ENCODE measurements around the gene KRTAP3-1.
"Not testable (repeated sequence)": the region's sequence is repeated elsewhere in the genome, so short reads cannot be mapped to it uniquely, and the experiment has no call there.

The KRTAP3-1 gene

DNA sequence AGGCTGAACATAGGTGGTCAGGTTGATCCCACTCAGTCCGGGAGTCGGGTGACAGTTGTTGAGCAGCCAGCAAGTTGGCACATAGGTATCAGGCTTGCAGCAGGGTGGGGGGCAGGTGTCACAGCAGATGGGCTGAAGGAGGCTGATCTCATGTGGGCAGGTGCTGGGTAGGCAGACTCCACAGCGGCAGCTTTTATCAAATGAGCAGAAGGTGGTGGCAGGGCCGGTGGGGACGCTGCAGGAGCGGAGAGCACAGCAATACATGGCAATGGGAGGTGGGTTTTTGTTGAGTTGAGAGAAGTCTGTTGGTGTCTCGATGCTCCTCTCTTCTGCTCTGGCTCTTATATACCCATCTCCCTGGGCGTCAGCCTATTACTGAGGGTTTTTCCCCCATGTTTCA, at the start of gene KRTAP3-1:
TSS of gene KRTAP3-1 (minus strand) at position 318 of the 400 bp plus-strand sequence. CDS start at position 264, 54 bp downstream.
- no peak for DNase-seq

DNA sequence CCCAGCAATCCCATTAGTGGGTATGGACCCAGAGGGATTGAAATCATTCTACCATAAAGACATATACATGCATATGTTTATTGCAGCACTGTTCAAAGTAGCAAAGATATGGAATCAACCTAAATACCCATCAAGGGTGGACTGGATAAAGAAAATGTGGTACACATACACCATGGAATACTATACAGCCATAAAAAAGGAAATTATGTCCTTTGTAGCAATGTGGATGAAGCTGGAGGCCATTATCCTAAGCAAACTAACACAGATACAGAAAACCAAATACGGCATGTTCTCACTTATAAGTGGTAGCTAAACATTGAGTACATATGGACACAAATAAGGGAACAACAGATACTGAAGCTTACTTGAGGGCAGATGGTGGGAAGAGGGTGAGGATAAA, 48.6 kb upstream of the KRTAP3-1 start:
- no peak for DNase-seq

DNA sequence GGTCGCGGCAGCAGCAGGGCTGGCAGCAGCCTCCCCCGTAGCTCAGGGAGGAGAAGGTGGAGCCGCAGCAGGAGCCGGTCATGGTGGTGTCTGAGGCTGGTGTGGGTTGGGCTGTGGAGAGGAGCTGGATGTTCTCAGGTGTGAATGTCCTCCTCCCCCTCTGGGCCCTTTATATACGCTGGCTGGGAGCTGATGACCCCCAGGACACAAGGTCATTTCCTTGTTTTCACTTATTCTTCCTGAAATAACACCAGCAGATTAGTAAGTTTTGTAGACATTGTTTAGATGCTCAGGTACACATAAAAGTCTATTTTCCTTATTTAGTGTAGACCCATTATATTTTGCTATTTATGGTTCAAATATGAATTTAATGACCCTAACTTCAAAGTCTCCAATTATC, 46.2 kb upstream of the KRTAP3-1 start, which contains the start of gene KRTAP2-2:
TSS of gene KRTAP2-2 (minus strand) at position 101 of the 400 bp plus-strand sequence. CDS start at position 82, 19 bp downstream.
- DNase-seq: not testable (repeated sequence)

DNA sequence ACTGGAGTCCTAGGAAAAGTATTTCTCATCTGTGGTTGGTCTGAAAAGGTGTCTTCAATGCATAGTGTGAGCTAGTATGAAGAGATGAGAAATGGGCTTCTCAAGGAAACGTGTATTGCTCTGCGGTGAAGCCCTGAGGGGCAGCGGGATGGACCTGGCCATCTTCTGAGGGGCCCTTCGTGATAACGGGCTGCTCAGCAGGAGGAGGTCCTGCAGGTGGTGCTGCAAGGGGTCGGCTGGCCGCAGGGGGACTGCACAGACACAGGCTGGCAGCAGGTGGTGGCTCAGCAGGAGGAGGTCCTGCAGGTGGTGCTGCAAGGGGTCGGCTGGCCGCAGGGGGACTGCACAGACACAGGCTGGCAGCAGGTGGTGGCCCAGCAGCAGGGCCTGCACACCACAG, 45.6 kb upstream of the KRTAP3-1 start:
- DNase-seq: not testable (repeated sequence)

DNA sequence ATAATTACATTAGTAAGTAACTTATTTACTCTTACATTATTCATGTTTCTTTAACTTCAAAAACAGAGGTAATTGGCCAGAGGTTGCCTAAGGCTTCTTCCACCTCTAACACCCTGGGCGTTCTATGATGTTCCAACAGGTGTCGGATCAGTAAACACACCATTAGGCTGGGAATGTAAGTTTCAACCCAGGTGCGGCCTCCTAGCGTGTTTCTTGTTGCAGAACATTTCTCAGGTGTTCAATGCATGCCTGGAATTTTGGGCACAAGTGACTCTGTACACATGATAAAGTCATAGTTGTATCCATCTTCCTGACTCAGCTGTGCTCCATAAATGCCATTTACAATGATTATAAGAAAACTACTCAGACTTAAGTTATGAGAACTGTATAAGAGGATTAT, 45.1 kb upstream of the KRTAP3-1 start:
- no peak for DNase-seq

DNA sequence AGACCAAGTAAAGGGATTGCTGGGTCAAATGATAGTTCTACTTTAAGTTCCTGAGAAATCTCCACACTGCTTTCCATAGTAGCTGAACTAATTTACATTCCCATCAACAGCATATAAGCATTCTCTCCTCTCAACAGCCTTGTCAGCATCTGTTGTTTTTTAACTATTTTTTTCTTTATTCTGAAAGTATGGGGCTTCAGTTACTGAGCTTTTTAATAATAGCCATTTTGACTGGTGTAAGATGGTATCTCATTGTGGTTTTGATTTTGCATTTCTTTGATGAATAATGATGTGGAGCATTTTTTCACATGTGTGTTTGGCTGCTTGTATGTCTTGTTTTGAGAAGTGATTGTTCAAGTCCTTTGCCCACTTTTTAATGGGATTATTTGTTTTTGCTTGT, 43.6 kb upstream of the KRTAP3-1 start:
- no peak for DNase-seq

DNA sequence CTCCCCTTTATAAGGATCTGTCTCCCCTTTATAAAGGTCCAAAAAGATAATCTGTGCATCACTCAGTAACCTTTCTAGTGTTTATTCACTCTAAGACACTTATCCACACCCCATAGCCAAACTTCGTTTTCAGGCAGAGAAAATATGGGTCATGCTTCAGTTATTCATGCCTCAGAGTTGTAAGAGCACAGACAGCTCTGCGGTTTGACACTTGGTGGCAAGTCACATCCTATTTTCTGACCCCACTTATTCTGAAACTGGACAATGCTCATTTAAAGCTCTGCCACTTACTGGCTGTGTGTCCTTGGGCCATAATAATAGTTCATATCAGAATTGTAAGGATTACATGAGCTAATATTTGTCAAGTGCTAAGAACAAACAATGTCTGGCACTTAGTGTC, 40.2 kb upstream of the KRTAP3-1 start:
- DNase-seq: no peak

DNA sequence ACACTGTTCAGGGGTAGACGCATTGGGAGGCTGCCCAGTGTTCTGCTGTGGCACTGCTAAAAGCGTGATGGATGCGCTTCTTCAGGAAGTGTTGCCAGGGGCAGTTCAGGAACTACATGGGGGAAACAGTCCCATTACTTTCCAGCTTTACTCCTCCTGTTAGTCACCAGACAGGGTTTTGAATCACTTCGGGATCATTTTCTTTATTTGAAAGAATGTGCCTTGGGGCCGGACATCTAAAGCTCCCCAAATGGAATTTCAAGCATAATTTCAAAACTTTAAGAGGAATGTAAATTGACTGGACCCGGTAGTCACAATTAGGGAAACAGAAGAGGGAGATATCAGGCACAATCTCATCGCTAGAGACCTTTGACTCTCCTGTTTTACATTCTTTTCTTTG, 39.5 kb upstream of the KRTAP3-1 start:
- DNase-seq: no peak

DNA sequence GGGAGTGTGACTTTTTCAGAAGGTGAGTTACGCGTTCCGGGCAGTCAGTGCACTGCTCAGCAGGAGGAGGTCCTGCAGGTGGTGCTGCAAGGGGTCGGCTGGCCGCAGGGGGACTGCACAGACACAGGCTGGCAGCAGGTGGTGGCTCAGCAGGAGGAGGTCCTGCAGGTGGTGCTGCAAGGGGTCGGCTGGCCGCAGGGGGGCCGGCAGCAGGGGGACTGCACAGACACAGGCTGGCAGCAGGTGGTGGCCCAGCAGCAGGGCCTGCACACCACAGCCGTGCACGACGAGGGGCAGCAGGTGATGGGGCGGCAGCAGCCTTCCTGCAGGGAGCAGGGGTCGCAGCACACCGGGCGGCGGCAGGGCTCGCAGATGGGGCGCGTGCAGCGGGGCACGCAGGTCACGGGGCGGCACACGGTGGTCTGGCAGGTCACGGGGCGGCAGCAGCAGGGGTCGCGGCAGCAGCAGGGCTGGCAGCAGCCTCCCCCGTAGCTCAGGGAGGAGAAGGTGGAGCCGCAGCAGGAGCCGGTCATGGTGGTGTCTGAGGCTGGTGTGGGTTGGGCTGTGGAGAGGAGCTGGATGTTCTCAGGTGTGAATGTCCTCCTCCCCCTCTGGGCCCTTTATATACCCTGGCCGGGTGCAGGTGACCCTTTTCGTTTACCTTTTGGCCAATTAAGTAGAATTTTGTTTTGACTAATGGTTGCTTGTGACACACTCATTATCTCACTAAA, 38.0 kb upstream of the KRTAP3-1 start, which contains the start of gene KRTAP2-1:
TSS of gene KRTAP2-1 (minus strand) at position 582 of the 731 bp plus-strand sequence. CDS start at position 533, 49 bp downstream.
- not testable (repeated sequence) for DNase-seq

DNA sequence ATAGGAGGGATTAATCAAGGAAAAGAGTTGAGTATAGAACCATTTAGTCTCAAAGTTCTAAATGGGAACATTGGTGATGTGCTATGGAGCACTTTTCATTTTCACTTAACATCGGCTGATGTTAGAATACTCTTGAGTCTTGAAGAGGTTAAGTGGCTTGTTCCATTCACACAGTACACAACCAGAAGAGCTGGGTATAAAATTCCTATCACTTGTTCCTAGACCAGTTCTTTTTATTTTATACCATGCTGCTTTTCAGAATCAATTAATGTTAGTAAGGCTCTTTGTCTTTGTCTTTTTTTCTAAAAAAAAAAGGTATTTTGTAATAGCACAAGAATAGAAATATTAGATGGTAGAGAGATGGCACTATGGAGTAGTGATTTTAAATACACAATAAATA, 34.0 kb upstream of the KRTAP3-1 start:
- DNase-seq: no peak

DNA sequence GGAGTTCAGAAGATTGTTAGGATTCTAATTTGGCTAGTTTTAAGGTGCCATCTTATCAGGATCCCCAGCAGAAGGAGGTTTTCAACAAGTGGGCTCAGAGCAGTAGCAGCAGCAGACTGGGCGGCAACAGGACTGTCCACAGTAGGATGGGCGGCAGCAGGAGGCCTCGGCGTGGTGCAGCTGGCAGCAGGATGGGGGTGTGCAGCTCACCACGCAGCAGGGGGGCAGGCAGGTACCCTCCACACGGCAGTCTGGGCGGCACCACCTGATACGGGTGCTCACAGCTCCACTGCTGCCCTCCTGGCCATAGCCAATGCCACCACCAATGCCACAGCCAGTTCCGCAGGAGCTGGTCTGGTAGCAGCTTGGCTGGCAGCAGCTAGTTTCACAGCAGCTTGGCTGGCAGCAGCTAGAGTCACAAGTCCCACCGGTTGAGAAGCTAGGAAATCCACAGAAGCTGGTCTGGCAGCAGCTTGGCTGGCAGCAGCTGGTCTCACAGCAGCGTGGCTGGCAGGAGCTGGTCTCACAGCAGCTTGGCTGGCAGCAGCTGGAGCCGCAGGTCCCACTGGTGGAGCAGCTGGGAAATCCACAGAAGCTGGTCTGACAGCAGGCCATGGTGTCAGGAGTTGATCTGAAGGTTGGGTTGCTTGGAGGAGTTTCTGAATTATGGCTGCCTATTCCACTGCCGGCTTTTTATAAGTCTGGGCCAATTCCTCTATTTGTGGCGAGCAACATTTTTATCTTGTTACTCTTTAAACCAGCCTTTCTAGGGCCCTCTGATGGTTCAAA, 32.0 kb upstream of the KRTAP3-1 start, which contains the start of gene KRTAP1-1:
TSS of gene KRTAP1-1 (minus strand) at position 668 of the 789 bp plus-strand sequence. CDS start at position 615, 53 bp downstream.
- not testable (repeated sequence) for DNase-seq

DNA sequence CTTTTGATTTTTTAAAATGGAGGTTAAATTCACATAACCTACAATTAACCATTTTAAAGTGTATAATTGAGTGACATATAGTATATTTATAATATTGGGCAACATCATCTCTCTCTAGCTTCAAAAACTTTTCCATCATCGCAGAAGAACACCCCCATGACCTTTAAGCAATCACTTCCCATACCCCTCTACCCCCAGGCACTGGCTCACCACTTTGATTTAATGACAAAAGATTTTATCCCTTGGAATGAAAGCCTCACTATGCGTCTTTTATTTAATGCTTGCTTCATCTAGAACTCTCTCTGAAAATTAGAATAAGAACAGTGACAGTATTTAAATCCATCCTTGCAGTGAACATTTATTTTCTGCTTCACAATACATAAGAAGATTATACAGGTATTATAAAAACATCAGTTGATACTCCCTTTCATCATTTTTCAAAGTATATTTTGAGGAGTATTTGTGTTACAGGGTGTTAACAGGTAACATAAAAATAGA, 29.0 kb upstream of the KRTAP3-1 start:
- DNase-seq: no peak

DNA sequence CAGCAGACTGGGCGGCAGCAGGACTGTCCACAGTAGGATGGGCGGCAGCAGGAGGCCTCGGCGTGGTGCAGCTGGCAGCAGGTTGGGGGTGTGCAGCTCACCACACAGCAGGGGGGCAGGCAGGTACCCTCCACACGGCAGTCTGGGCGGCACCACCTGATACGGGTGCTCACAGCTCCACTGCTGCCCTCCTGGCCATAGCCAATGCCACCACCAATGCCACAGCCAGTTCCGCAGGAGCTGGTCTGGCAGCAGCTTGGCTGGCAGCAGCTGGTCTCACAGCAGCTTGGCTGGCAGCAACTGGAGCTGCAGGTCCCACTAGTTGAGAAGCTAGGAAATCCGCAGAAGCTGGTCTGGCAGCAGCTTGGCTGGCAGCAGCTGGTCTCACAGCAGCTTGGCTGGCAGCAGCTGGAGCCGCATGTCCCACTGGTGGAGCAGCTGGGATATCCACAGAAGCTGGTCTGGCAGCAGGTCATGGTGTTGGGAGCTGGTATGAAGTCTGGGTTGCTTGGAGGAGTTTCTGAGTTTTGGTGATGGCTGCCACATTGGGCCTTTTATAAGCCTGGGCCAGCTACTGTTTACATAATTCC, 25.5 kb upstream of the KRTAP3-1 start, which contains the start of gene KRTAP1-3:
TSS of gene KRTAP1-3 (minus strand) at position 529 of the 590 bp plus-strand sequence. CDS start at position 476, 53 bp downstream.
- DNase-seq: not testable (repeated sequence)

DNA sequence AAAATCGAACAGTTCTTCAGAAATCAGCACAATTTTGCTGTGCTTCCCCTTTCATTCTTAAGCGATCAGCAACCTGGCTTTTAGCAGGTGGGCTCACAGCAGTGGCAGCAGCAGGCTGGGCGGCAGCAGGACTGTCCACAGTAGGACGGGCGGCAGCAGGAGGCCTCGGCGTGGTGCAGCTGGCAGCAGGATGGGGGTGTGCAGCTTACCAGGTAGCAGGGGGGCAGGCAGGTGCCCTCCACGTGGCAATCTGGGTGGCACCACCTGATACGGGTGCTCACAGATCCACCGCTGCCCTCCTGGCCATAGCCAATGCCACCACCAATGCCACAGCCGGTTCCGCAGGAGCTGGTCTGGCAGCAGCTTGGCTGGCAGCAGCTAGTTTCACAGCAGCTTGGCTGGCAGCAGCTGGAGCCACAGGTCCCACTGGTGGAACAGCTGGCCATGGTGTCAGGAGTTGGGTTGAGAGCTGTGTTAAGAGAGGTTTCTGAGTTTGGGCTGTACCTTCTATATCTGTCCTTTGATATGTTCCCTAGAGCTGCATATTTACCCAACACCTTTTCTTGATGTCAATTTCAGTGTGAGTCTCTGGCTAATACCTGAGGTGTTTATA, 20.8 kb upstream of the KRTAP3-1 start, which contains the start of gene KRTAP1-4:
TSS of gene KRTAP1-4 (minus strand) at position 563 of the 613 bp plus-strand sequence. CDS start at position 446, 117 bp downstream.
- DNase-seq: no peak

DNA sequence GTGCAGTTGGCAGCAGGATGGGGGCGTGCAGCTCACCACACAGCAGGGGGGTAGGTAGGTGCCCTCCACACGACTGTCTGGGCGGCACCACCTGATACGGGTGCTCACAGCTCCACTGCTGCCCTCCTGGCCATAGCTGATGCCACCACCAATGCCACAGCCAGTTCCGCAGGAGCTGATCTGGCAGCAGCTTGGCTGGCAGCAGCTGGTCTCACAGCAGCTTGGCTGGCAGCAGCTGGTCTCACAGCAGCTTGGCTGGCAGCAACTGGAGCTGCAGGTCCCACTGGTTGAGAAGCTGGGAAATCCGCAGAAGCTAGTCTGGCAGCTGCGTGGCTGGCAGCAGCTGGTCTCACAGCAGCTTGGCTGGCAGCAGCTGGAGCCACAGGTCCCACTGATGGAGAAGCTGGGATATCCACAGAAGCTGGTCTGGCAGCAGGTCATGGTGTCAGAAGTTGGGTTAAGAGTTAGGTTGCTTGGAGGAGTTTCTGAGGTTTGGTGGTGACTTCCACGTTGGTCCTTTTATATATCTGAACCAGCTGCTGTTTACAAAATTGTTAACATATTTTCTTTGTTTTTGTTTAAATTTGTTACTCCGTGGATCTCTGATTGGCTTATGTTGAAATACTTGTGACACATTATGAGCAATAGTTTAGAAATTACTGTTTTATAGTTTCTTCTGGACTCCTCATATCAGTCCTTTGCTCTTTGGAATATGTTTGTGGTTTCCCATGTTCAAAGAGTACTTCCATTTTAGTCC, 18.0 kb upstream of the KRTAP3-1 start, which contains the start of gene KRTAP1-5:
TSS of gene KRTAP1-5 (minus strand) at position 494 of the 757 bp plus-strand sequence. CDS start at position 441, 53 bp downstream.
- no peak for DNase-seq

DNA sequence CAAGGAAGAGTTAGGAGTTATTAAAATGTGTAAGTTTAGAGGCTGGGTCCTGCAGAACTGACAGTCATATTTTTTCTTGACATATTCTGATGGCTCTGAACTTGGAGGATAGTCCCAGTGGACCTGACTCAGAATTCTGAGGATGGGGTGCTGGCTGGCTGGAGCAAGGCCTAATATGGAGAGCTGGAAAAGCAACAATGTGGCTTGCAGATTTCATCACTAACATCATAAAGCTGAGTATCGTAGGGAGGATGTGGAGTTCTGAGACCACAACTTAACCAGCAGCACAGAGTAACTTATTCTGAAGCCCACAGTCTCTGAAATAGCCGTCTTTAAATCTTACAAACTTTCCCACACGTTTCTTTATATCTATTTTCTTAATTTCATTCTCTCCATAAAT, 15.8 kb upstream of the KRTAP3-1 start:
- no peak for DNase-seq

DNA sequence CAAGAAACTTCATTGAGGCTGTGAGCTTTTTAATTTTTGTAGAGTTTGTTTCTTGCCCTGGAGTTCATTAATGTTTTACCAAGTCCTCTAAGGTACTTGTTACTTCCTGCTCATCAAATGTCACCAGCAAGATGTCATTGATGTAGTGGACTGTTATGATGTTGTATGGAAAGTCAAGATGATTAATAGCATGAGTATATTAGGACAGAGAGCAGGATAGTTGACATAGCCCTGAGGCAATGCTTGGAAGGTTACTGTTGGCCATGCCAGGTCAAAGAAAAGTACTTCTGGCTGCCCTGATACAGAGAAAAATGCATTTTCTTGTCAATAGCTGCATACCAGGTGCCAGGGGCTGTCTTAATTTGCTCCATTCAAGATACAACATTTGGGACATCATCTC, 11.4 kb upstream of the KRTAP3-1 start:
- no peak for DNase-seq

DNA sequence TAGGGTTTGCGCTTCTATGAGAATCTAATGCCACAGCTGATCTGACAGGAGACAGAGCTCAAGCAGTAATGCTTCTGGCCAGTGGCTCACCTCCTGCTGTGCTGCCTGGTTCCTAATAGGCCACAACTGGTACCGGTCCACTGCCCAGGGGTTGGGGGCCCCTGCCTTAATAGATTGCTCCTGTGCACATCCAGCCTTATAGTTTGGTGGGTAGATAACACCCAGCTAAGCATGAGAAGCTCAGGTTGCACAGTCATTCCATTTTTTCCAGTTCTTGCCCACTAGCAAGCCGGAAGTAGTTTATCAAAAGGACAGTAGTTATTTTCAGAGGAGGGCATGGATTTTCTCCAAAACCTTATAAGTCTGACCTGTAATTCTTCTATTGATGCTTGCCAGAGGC, 10.5 kb upstream of the KRTAP3-1 start:
- no peak for DNase-seq

DNA sequence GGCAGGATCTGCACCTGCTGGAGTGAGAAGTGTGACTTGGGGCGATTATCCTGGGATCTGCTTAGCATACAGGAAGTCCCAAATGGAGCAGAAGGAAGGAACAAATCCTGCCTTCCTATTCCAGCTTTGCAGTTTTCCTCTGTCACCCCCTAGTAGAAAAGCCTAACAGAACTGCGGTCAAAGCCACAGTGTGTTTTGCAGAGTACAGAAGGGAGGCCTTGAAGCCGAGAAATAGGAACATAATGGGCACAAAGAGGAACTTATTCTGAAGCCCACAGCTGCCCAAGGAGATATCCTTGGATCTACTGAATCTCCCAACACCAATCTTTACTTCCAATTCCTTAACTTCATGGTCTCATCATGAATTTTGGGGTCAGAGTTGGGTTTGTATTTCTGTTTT, 9.6 kb upstream of the KRTAP3-1 start:
- DNase-seq: no peak

DNA sequence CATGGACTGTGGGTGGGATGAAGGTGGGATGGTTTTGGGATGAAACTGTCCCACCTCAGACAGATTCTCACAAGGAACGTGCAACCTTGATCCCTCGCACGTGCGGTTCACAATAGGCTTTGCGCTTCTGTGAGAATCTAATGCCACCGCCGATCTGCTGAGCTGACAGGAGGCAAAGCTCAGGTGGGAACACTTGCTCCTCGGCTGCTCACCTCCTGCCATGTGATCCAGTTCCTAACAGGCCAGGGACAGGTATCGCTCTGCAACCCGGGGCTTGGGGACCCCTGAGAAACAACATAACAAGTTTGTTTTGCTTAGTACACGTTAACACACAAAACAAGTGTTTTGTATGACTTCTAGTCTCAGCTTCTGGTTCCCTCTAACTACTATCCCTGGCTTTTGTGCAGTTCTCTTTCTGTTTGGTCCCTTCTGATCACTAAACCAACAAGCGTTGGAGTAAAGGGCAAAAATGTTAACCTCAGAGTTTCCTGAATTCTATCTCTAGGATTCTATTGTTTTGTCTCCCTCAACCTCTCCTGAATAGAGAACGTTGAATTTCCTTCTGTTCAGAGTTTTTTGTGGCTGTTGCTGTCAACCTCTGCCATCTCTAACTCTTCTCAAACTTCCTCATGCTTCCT, 7.8 kb upstream of the KRTAP3-1 start:
- DNase-seq: no peak

DNA sequence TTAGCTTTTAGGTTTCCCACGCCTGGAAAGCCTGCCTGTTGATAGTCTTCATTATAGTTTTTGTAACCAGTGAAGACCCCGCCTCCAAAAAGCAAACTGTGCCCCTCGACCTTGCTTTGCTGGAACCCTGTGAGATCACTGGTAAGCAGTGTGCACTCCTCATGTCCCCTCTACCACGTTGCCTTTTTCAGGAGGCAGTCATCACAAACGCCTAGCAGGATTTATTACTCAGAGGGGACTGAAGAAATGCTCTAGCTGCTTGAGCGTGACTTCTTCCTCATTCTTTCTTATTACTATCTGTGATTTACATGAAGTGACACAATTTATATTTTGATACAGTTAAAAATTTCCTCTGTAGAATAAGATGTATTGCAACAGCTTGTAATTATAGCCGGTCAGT, 6.5 kb upstream of the KRTAP3-1 start:
- no peak for DNase-seq
